Type B pancreatic cell (in vitro differentiated cells): ENCODE results near the gene WDTC1. TPM values are rescaled to one million over a fixed set of nuclear protein-coding genes. Genes with fewer than 3 reads are reported as not detected.

Source experiments
- DNase-seq: peaks from one replicate; pipeline ENCODE4 v3.0.0; 2021; ENCODE audit warnings: mixed read lengths; ENCODE audit not compliant: unreplicated experiment; ENCODE audit errors: extremely low spot score
- H3K27ac Mint-ChIP-seq: 2 replicates; pipeline ENCODE4 v1.8.0; 2021; ENCODE audit warnings: mild to moderate bottlenecking, mixed read lengths
- H3K27me3 Mint-ChIP-seq: 2 replicates; pipeline ENCODE4 v1.8.0; 2021; ENCODE audit warnings: mixed read lengths
- H3K36me3 Mint-ChIP-seq: 2 replicates; pipeline ENCODE4 v1.8.0; 2021; ENCODE audit warnings: mixed read lengths
- H3K4me1 Mint-ChIP-seq: one replicate; pipeline ENCODE4 v1.8.0; 2021; ENCODE audit warnings: mixed read lengths; ENCODE audit not compliant: unreplicated experiment
- H3K4me3 Mint-ChIP-seq: 2 replicates; pipeline ENCODE4 v1.8.0; 2021; ENCODE audit warnings: mild to moderate bottlenecking, mixed read lengths
- H3K9me3 Mint-ChIP-seq: 2 replicates; pipeline ENCODE4 v1.8.0; 2021; ENCODE audit warnings: mixed read lengths
- CTCF ChIP-seq: fragments of 200-600 bp; sonication (generic); conservative IDR thresholded peaks from 2 replicates; pipeline ENCODE4 v1.5.0; 2021; ENCODE audit warnings: antibody characterized with exemption, mild to moderate bottlenecking
- total RNA-seq: library from RNA; stranded (reverse); gene quantifications from 2 replicates; pipeline ENCODE4 v1.2.1, GENCODE V29; 2021; ENCODE audit warnings: low replicate concordance

The WDTC1 gene
- total RNA-seq, 1 donor from 2014 or later, result 33.7 TPM

- DNase-seq, result no peak
- H3K36me3 Mint-ChIP-seq, result peaks cover 13% of the 10 kb centered on the region
- H3K9me3 Mint-ChIP-seq, result no peaks in the 10 kb centered on the region
- H3K4me1 Mint-ChIP-seq, result no peaks in the 10 kb centered on the region
- no peak overlapping the region for H3K27ac Mint-ChIP-seq
- H3K27me3 Mint-ChIP-seq, result no peaks in the 10 kb centered on the region
- no peak overlapping the region for H3K4me3 Mint-ChIP-seq
- TF ChIP-seq CTCF, result no peak
These were observed 56.1 kb downstream of the WDTC1 start for GRCh38 chr1:27290581-27290980.

DNA sequence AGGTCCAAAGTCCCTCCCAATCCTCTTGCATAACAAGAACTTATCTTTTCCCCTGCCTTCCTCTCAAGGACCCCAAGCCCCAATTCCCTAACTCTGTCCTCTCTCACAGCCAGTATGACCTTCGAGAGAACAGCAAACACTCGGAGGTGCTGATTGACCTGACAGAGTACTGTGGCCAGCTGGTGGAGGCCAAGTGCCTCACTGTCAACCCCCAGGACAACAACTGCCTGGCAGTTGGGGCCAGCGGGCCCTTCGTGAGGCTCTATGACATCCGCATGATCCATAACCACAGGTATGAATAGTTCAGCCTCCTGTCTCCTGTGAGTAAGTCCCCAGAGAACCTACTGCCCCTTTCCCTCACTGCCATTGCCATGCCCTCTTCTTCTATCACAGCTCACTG lies 57.7 kb downstream of the WDTC1 start:
- no peak for TF ChIP-seq CTCF
- peaks cover 13% of the 10 kb centered on the region for H3K36me3 Mint-ChIP-seq
- no peaks in the 10 kb centered on the region for H3K9me3 Mint-ChIP-seq
- no peak overlapping the region for H3K4me3 Mint-ChIP-seq
- no peaks in the 10 kb centered on the region for H3K27me3 Mint-ChIP-seq
- peak overlapping the region; percentile 36 for H3K27ac Mint-ChIP-seq
- no peak for DNase-seq
- no peaks in the 10 kb centered on the region for H3K4me1 Mint-ChIP-seq

- Mint-ChIP-seq H3K4me1 (peaks cover under 1% of the 10 kb centered on the region), H3K9me3 (no peaks in the 10 kb centered on the region), H3K36me3 (peaks cover 6% of the 10 kb centered on the region), H3K27ac (no peak overlapping the region), H3K27me3 (no peaks in the 10 kb centered on the region), H3K4me3 (no peak overlapping the region)
- no peak for DNase-seq
- no peak for TF ChIP-seq CTCF
These were observed 59.5 kb downstream of the WDTC1 start for GRCh38 chr1:27293915-27294314.

DNA sequence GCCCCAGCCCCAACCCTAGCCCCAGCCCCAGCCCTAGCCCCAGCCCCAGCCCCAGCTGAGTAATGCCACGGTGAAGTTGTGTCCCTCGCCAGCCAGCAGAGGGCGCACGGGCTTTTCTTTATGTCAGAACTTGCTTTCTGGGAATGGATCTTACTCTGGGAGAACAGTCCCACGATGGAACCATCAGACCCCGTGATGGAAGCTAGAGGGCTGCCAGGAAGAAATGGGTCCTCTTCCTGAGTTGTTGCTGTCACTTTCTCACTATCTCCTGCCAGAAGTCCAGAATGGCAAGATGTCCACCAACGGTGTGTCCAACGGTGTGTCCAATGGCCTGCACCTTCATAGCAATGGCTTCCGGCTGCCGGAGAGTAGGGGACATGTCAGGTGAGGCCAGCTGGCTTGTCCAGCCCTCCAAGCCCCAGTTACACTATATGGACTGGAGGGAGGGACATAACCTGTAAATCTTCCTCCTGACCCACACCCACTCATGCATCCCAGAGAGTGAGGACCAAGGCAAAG lies 62.4 kb downstream of the WDTC1 start:
- H3K27ac Mint-ChIP-seq, result no peak overlapping the region
- peak; percentile 78 for TF ChIP-seq CTCF
- no peak overlapping the region for H3K4me3 Mint-ChIP-seq
- peaks cover 6% of the 10 kb centered on the region for H3K36me3 Mint-ChIP-seq
- H3K4me1 Mint-ChIP-seq, result peaks cover 23% of the 10 kb centered on the region
- no peaks in the 10 kb centered on the region for H3K9me3 Mint-ChIP-seq
- no peaks in the 10 kb centered on the region for H3K27me3 Mint-ChIP-seq
- DNase-seq, result peak; percentile 82

DNA sequence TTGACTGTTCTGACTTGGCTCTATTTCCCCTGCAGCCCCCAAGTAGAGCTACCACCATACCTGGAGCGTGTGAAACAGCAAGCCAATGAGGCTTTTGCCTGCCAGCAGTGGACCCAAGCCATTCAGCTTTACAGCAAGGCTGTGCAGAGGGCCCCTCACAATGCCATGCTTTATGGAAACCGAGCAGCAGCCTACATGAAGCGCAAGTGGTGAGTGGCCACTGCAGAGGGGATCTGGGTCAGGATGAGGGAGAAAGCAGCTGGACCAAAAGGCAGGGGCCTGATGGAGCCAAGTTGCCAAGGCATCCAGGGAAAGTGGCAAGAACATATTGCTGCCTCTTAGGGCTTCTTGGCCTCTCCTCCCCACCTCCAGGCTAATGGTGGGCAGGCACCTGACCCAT lies 63.5 kb downstream of the WDTC1 start:
- DNase-seq, result no peak
- no peak for TF ChIP-seq CTCF
- Mint-ChIP-seq H3K27me3 (no peaks in the 10 kb centered on the region), H3K4me1 (peaks cover 23% of the 10 kb centered on the region), H3K9me3 (no peaks in the 10 kb centered on the region), H3K36me3 (peaks cover 6% of the 10 kb centered on the region), H3K27ac (peak overlapping the region; percentile 77), H3K4me3 (no peak overlapping the region)
